ENCODE data around the gene OR2G6.
"Not testable (repeated sequence)": the region's sequence is repeated elsewhere in the genome, so short reads cannot be mapped to it uniquely, and the experiment has no call there.

OR2G6 gene

GRCh38 chr1:248481686-248482579, 25.9 kb upstream of the OR2G6 start:
- H3K4me3 ChIP-seq (ENCODE audit: low read length); H3K79me1 ChIP-seq (ENCODE audit: low read length); H3K36me3 ChIP-seq (ENCODE audit: control insufficient read depth, insufficient read depth, low read length); H3K9ac ChIP-seq (ENCODE audit: low read length); H3K56ac ChIP-seq (ENCODE audit: low read length); H3K27ac ChIP-seq (ENCODE audit: low read depth, low read length); H2BK15ac ChIP-seq (replicated peaks; ENCODE audit: low read depth); H3K4me2 ChIP-seq (ENCODE audit: low read length); H2AK5ac ChIP-seq (ENCODE audit: low read length); H4K8ac ChIP-seq (ENCODE audit: low read depth, low read length); H2BK120ac ChIP-seq (ENCODE audit: low read depth, low read length); H3K18ac ChIP-seq (ENCODE audit: low read length); H4K5ac ChIP-seq (ENCODE audit: low read length); H3K27me3 ChIP-seq (ENCODE audit: insufficient read depth, low read length, poor library complexity); H3K23ac ChIP-seq (ENCODE audit: low read length); H3K79me2 ChIP-seq (ENCODE audit: control insufficient read depth, insufficient read depth, low read length); H3K4me1 ChIP-seq (ENCODE audit: control insufficient read depth, low read depth, low read length); H2BK5ac ChIP-seq (ENCODE audit: low read length); DNase-seq; H3K4ac ChIP-seq (ENCODE audit: low read depth, low read length): not testable (repeated sequence)
- WGBS (ENCODE audit: extremely low coverage, insufficient coverage, low lambda C conversion rate), result no CpG with 5 or more reads among the region's 13 CpGs

GRCh38 chr1:248488289-248488688, 19.6 kb upstream of the OR2G6 start, which contains the start of gene OR2T5:
Gene OR2T5, plus strand, starts transcription at chr1:248488589. Its CDS starts 0 bp downstream, at chr1:248488589.
- not testable (repeated sequence) for H2BK5ac ChIP-seq (ENCODE audit: low read length); H3K4me3 ChIP-seq (ENCODE audit: low read length); H3K4ac ChIP-seq (ENCODE audit: low read depth, low read length); H3K79me1 ChIP-seq (ENCODE audit: low read length); H2BK120ac ChIP-seq (ENCODE audit: low read depth, low read length); H3K18ac ChIP-seq (ENCODE audit: low read length); H3K27me3 ChIP-seq (ENCODE audit: insufficient read depth, low read length, poor library complexity); DNase-seq; H4K5ac ChIP-seq (ENCODE audit: low read length); H3K23ac ChIP-seq (ENCODE audit: low read length); H2BK15ac ChIP-seq (replicated peaks; ENCODE audit: low read depth); H3K9ac ChIP-seq (ENCODE audit: low read length); H3K27ac ChIP-seq (ENCODE audit: low read depth, low read length); H3K4me1 ChIP-seq (ENCODE audit: control insufficient read depth, low read depth, low read length); H3K79me2 ChIP-seq (ENCODE audit: control insufficient read depth, insufficient read depth, low read length); H3K4me2 ChIP-seq (ENCODE audit: low read length); H3K56ac ChIP-seq (ENCODE audit: low read length); H4K8ac ChIP-seq (ENCODE audit: low read depth, low read length); H2AK5ac ChIP-seq (ENCODE audit: low read length); H3K36me3 ChIP-seq (ENCODE audit: control insufficient read depth, insufficient read depth, low read length)
- no CpG with 5 or more reads among the region's 6 CpGs for WGBS (ENCODE audit: extremely low coverage, insufficient coverage, low lambda C conversion rate)

DNA sequence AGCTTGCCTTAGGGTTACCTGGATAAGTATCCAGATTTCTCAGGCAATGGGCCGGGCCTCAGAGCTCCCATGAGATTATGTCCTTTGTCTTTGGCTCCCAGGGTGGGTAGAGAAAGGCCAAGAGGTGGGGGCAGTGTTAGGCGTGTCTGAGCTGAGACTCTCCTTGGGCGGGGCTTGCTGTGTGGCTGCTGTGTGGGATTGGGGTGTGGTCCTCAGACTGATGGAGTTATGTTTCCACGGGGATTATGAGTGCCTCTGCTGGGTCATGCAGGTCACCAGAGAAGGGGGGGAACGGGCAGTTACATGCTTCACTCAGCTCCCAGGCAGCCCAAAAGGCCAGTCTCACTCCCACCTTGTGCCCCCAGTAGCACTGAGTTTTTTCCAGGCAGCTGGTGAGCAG, 11.2 kb upstream of the OR2G6 start:
- not testable (repeated sequence) for H2AK5ac ChIP-seq (ENCODE audit: low read length); H3K4me1 ChIP-seq (ENCODE audit: control insufficient read depth, low read depth, low read length); H3K4ac ChIP-seq (ENCODE audit: low read depth, low read length); H2BK120ac ChIP-seq (ENCODE audit: low read depth, low read length); H2BK15ac ChIP-seq (replicated peaks; ENCODE audit: low read depth); H4K8ac ChIP-seq (ENCODE audit: low read depth, low read length); H3K18ac ChIP-seq (ENCODE audit: low read length); H3K23ac ChIP-seq (ENCODE audit: low read length); H3K27ac ChIP-seq (ENCODE audit: low read depth, low read length); H3K4me3 ChIP-seq (ENCODE audit: low read length); H3K79me1 ChIP-seq (ENCODE audit: low read length); DNase-seq; H3K27me3 ChIP-seq (ENCODE audit: insufficient read depth, low read length, poor library complexity); H3K4me2 ChIP-seq (ENCODE audit: low read length); H3K79me2 ChIP-seq (ENCODE audit: control insufficient read depth, insufficient read depth, low read length); H4K5ac ChIP-seq (ENCODE audit: low read length); H3K36me3 ChIP-seq (ENCODE audit: control insufficient read depth, insufficient read depth, low read length); H2BK5ac ChIP-seq (ENCODE audit: low read length); H3K56ac ChIP-seq (ENCODE audit: low read length); H3K9ac ChIP-seq (ENCODE audit: low read length)
- no CpG with 5 or more reads among the region's 5 CpGs for WGBS (ENCODE audit: extremely low coverage, insufficient coverage, low lambda C conversion rate)

DNA sequence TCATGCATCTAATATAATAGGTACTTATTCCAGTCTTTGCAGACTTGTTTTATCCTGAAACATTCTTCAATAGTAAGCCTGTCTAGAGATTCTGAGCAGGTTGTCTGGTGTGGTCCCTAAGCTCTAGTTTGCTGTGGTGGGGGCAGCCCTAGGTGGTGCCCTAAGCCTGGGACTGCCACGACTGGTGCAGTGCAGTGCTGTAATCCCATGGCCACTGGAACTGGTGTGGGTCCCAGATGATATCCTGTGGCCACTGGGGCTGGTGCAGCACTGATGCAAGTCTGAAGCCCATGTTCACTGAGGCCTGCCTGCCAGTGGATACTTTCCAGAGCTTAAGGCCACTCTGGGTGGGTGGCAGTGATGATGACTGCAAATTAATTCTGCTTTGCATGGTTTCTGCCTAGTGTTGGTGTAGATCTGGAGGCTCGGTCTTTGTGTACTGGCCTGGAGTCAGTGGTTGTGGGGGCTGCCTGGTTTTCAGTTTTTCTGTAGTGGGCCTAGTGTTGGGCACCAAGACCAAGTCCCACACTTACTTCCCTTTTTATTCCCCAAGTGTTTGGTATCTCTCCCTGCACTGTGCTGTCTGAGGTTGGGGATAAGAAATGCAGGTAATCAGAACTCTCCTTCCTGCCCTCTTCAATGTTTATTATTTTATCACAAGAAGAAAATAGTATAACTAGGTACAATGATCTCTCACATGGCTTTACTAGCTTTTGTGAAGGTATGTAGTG, 7.4 kb upstream of the OR2G6 start:
- not testable (repeated sequence) for H2AK5ac ChIP-seq (ENCODE audit: low read length); H4K5ac ChIP-seq (ENCODE audit: low read length); H2BK5ac ChIP-seq (ENCODE audit: low read length); H3K4me3 ChIP-seq (ENCODE audit: low read length); H3K23ac ChIP-seq (ENCODE audit: low read length); H3K56ac ChIP-seq (ENCODE audit: low read length); H3K36me3 ChIP-seq (ENCODE audit: control insufficient read depth, insufficient read depth, low read length); DNase-seq; H3K79me2 ChIP-seq (ENCODE audit: control insufficient read depth, insufficient read depth, low read length); H3K79me1 ChIP-seq (ENCODE audit: low read length); H3K18ac ChIP-seq (ENCODE audit: low read length); H3K4ac ChIP-seq (ENCODE audit: low read depth, low read length); H3K4me2 ChIP-seq (ENCODE audit: low read length); H4K8ac ChIP-seq (ENCODE audit: low read depth, low read length); H3K9ac ChIP-seq (ENCODE audit: low read length); H3K4me1 ChIP-seq (ENCODE audit: control insufficient read depth, low read depth, low read length); H3K27me3 ChIP-seq (ENCODE audit: insufficient read depth, low read length, poor library complexity); H3K27ac ChIP-seq (ENCODE audit: low read depth, low read length); H2BK120ac ChIP-seq (ENCODE audit: low read depth, low read length); H2BK15ac ChIP-seq (replicated peaks; ENCODE audit: low read depth)
- no CpG with 5 or more reads among the region's 2 CpGs for WGBS (ENCODE audit: extremely low coverage, insufficient coverage, low lambda C conversion rate)

GRCh38 chr1:248510217-248510616, 2.3 kb downstream of the OR2G6 start:
- H3K4me2 ChIP-seq (ENCODE audit: low read length); H3K79me1 ChIP-seq (ENCODE audit: low read length); H3K4me1 ChIP-seq (ENCODE audit: control insufficient read depth, low read depth, low read length); H3K56ac ChIP-seq (ENCODE audit: low read length); H3K27me3 ChIP-seq (ENCODE audit: insufficient read depth, low read length, poor library complexity); H2BK5ac ChIP-seq (ENCODE audit: low read length); DNase-seq; H4K8ac ChIP-seq (ENCODE audit: low read depth, low read length); H2BK15ac ChIP-seq (replicated peaks; ENCODE audit: low read depth); H3K9ac ChIP-seq (ENCODE audit: low read length); H3K79me2 ChIP-seq (ENCODE audit: control insufficient read depth, insufficient read depth, low read length); H2BK120ac ChIP-seq (ENCODE audit: low read depth, low read length); H3K4me3 ChIP-seq (ENCODE audit: low read length); H3K36me3 ChIP-seq (ENCODE audit: control insufficient read depth, insufficient read depth, low read length); H3K18ac ChIP-seq (ENCODE audit: low read length); H3K4ac ChIP-seq (ENCODE audit: low read depth, low read length); H3K27ac ChIP-seq (ENCODE audit: low read depth, low read length); H3K23ac ChIP-seq (ENCODE audit: low read length); H2AK5ac ChIP-seq (ENCODE audit: low read length); H4K5ac ChIP-seq (ENCODE audit: low read length): not testable (repeated sequence)

All from mesendoderm (in vitro differentiated cells).